Prostate gland (tissue), 2 donors: Measurements from ENCODE around the gene C16orf89.

Source experiments
- CTCF ChIP-seq, 4 experiments: fragments of 200-600 bp in 2 of 4; fragments of 450-650 bp in 2 of 4; sonication (generic) in 2 of 4; IDR thresholded peaks; 1 replicate in 3 of 4; 2 replicates in 1 of 4; pipeline ENCODE4 v1.5.1; 2016 to 2019; ENCODE audit warnings: antibody characterized with exemption in 4 of 4, mild to moderate bottlenecking in 2 of 4, moderate library complexity in 2 of 4
- POLR2A ChIP-seq: fragments of 450-650 bp; IDR thresholded peaks from one replicate; pipeline ENCODE4 v1.6.1; 2016; ENCODE audit warnings: antibody characterized with exemption, mild to moderate bottlenecking
- POLR2AphosphoS5 ChIP-seq: sonication (generic); formaldehyde crosslinking; IDR thresholded peaks from one replicate; pipeline ENCODE4 v1.6.1; 2017; ENCODE audit warnings: antibody characterized with exemption

GRCh38 chr16:5044011-5044540 is 21.7 kb downstream of the C16orf89 start:
- no peak for TF ChIP-seq CTCF (IDR thresholded peaks at IDR 0.05)
- no peak for TF ChIP-seq POLR2A
- no peak for TF ChIP-seq POLR2AphosphoS5
